Neuronal stem cell (in vitro differentiated cells): Measurements from ENCODE around the gene KCTD13.

Experiments
- DNase-seq: peaks from one replicate; pipeline ENCODE4 v3.0.0-alpha.2; 2013; ENCODE audit warnings: low spot score
- H2AFZ ChIP-seq: one replicate; pipeline ENCODE4 v1.6.1; 2013; ENCODE audit warnings: mild to moderate bottlenecking, low read length, inconsistent platforms
- H2AK5ac ChIP-seq: 2 replicates; pipeline ENCODE4 v1.6.1; 2013; ENCODE audit warnings: low read depth, mild to moderate bottlenecking, inconsistent platforms, low read length, moderate library complexity, mixed read lengths
- H2BK120ac ChIP-seq: 2 replicates; pipeline ENCODE4 v1.6.1; 2013; ENCODE audit warnings: low read depth, mild to moderate bottlenecking, inconsistent platforms, low read length, moderate library complexity, mixed read lengths
- H2BK12ac ChIP-seq: one replicate; pipeline ENCODE4 v1.6.1; 2013; ENCODE audit warnings: low read length, inconsistent platforms
- H2BK15ac ChIP-seq: 2 replicates; pipeline ENCODE4 v1.6.1; 2013; ENCODE audit warnings: mild to moderate bottlenecking, low read length, inconsistent platforms, mixed read lengths
- H2BK5ac ChIP-seq: one replicate; pipeline ENCODE4 v1.6.1; 2013; ENCODE audit warnings: inconsistent platforms, mild to moderate bottlenecking, low read length, moderate library complexity
- H3K14ac ChIP-seq: one replicate; pipeline ENCODE4 v1.6.1; 2013; ENCODE audit warnings: low read length, inconsistent platforms
- H3K18ac ChIP-seq: 2 replicates; pipeline ENCODE4 v1.6.1; 2013; ENCODE audit warnings: low read length, inconsistent platforms
- H3K23ac ChIP-seq: 2 replicates; pipeline ENCODE4 v1.6.1; 2013; ENCODE audit warnings: low read depth, mild to moderate bottlenecking, mixed read lengths, low read length, inconsistent platforms; ENCODE audit not compliant: poor library complexity
- H3K27ac ChIP-seq: replicated peaks from 3 replicates; pipeline ENCODE4 v1.5.1; 2013; ENCODE audit warnings: low read length, inconsistent platforms
- H3K27me3 ChIP-seq, 3 experiments: 2 replicates each; pipeline ENCODE4 v1.6.1; 2013; ENCODE audit warnings: low read length in 3 of 3, mild to moderate bottlenecking in 2 of 3, inconsistent platforms in 1 of 3, low read depth in 1 of 3, mixed read lengths in 1 of 3, moderate library complexity in 1 of 3; ENCODE audit not compliant: control insufficient read depth in 3 of 3, insufficient read depth in 3 of 3
- H3K36me3 ChIP-seq, 2 donors: replicated peaks in 1 of 2; 2 replicates each; pipeline ENCODE4 v1.6.1; 2013; ENCODE audit warnings: low read length in 2 of 2; ENCODE audit not compliant: control insufficient read depth in 2 of 2, insufficient read depth in 2 of 2
- H3K4ac ChIP-seq: 2 replicates; pipeline ENCODE4 v1.6.1; 2013; ENCODE audit warnings: inconsistent platforms, mild to moderate bottlenecking, low read length, moderate library complexity
- H3K4me1 ChIP-seq, 2 donors: 1 replicate in 1 of 2; 2 replicates in 1 of 2; pipeline ENCODE4 v1.6.1; 2013; ENCODE audit warnings: low read length in 2 of 2, low read depth in 1 of 2; ENCODE audit not compliant: control insufficient read depth in 2 of 2, insufficient read depth in 1 of 2
- H3K4me2 ChIP-seq: one replicate; pipeline ENCODE4 v1.6.1; 2013; ENCODE audit warnings: mild to moderate bottlenecking, low read length, inconsistent platforms; ENCODE audit not compliant: insufficient read depth, poor library complexity, severe bottlenecking
- H3K4me3 ChIP-seq, 2 donors: 2 replicates each; pipeline ENCODE4 v1.5.1; 2013; ENCODE audit warnings: low read length in 2 of 2, mild to moderate bottlenecking in 2 of 2, inconsistent platforms in 1 of 2, moderate library complexity in 1 of 2
- H3K79me1 ChIP-seq: one replicate; pipeline ENCODE4 v1.6.1; 2013; ENCODE audit warnings: low read depth, mild to moderate bottlenecking, inconsistent platforms, low read length, moderate library complexity
- H3K9ac ChIP-seq: one replicate; pipeline ENCODE4 v1.6.1; 2013; ENCODE audit warnings: mild to moderate bottlenecking, low read depth, low read length, inconsistent platforms; ENCODE audit not compliant: poor library complexity
- H3K9me3 ChIP-seq, 2 donors: replicated peaks in 1 of 2; 2 replicates each; pipeline versions ENCODE3 to v1.6.1; 2013; ENCODE audit warnings: low read length in 2 of 2, mild to moderate bottlenecking in 2 of 2, inconsistent platforms in 1 of 2, low read depth in 1 of 2, mixed read lengths in 1 of 2, moderate library complexity in 1 of 2; ENCODE audit not compliant: control insufficient read depth in 2 of 2, insufficient read depth in 1 of 2
- H4K8ac ChIP-seq: one replicate; pipeline ENCODE4 v1.6.1; 2013; ENCODE audit warnings: low read depth, mild to moderate bottlenecking, inconsistent platforms, low read length, moderate library complexity
- H4K91ac ChIP-seq: one replicate; pipeline ENCODE4 v1.6.1; 2013; ENCODE audit warnings: low read length, low read depth, mild to moderate bottlenecking, inconsistent platforms; ENCODE audit not compliant: poor library complexity
- whole genome bisulfite sequencing, 2 donors: extraction: QIAGEN DNeasy Blood & Tissue Kit; methylation state at CpG; one replicate each; pipeline ENCODE4 v1.1.7; 2013; ENCODE audit warnings: missing lambda C conversion rate in 2 of 2, mixed read lengths in 1 of 2; ENCODE audit not compliant: insufficient read length in 2 of 2, insufficient replicate concordance in 1 of 2; ENCODE audit errors: extremely low coverage in 2 of 2; 5-methylcytosine and 5-hydroxymethylcytosine counted together

KCTD13 gene

GRCh38 chr16:29913514-29913913 lies 12.5 kb downstream of the KCTD13 start:
- H2BK12ac ChIP-seq, result no peak overlapping the region
- no peak overlapping the region for H2AFZ ChIP-seq
- H2BK5ac ChIP-seq, result peak overlapping the region; percentile 75
- no peak overlapping the region for H3K4ac ChIP-seq
- H3K27me3 ChIP-seq, result no peaks in the 10 kb centered on the region
- peaks cover 0 to 4% of the 10 kb centered on the region in 2 donors for H3K4me1 ChIP-seq
- no peak overlapping the region for H2BK15ac ChIP-seq
- DNase-seq, result no peak
- H3K79me1 ChIP-seq, result peaks cover 1% of the 10 kb centered on the region
- no peaks in the 10 kb centered on the region for H3K9me3 ChIP-seq
- no peak overlapping the region for H2AK5ac ChIP-seq
- H3K27ac ChIP-seq, result no peak overlapping the region
- WGBS, 2 donors, result no CpG with 5 or more reads among the region's 8 CpGs
- H3K23ac ChIP-seq, result no peak overlapping the region
- no peak overlapping the region for H3K4me2 ChIP-seq
- H3K4me3 ChIP-seq, result no peak overlapping the region
- no peak overlapping the region for H2BK120ac ChIP-seq
- no peak overlapping the region for H3K18ac ChIP-seq
- H3K14ac ChIP-seq, result no peak overlapping the region
- peaks cover 3 to 17% of the 10 kb centered on the region in 2 donors for H3K36me3 ChIP-seq
- H4K91ac ChIP-seq, result no peak overlapping the region
- no peak overlapping the region for H4K8ac ChIP-seq
- no peak overlapping the region for H3K9ac ChIP-seq

GRCh38 chr16:29912087-29912486 lies 13.9 kb downstream of the KCTD13 start:
- Histone ChIP-seq H2AFZ (no peak overlapping the region), H2BK5ac (peak overlapping the region; percentile 66), H3K9me3 (no peaks in the 10 kb centered on the region), H3K27ac (no peak overlapping the region), H3K18ac (no peak overlapping the region), H3K79me1 (peaks cover 1% of the 10 kb centered on the region), H3K23ac (no peak overlapping the region), H3K4me2 (no peak overlapping the region), H3K27me3 (no peaks in the 10 kb centered on the region), H4K91ac (no peak overlapping the region), H3K4me1 (peaks cover 0 to 4% of the 10 kb centered on the region in 2 donors), H3K4me3 (no peak overlapping the region), H3K9ac (peak overlapping the region; percentile 44), H3K4ac (no peak overlapping the region), H2BK15ac (no peak overlapping the region), H3K36me3 (peaks cover 3 to 13% of the 10 kb centered on the region in 2 donors), H2AK5ac (no peak overlapping the region), H3K14ac (peak overlapping the region; percentile 56), H2BK120ac (no peak overlapping the region), H2BK12ac (no peak overlapping the region), H4K8ac (no peak overlapping the region)
- DNase-seq, result no peak
- no CpG with 5 or more reads among the region's 11 CpGs for WGBS, 2 donors

- no CpG with 5 or more reads among the region's 15 CpGs for WGBS, 2 donors
These were observed 14.4 kb downstream of the KCTD13 start for GRCh38 chr16:29911676-29912010.

GRCh38 chr16:29910819-29911675 lies 15.0 kb downstream of the KCTD13 start:
- no peak for DNase-seq
- no CpG with 5 or more reads among the region's 20 CpGs for WGBS, 2 donors
- Histone ChIP-seq H3K79me1 (peaks cover 1% of the 10 kb centered on the region), H3K4ac (no peak overlapping the region), H3K4me1 (peaks cover 0 to 4% of the 10 kb centered on the region in 2 donors), H2BK12ac (no peak overlapping the region), H4K8ac (no peak overlapping the region), H3K14ac (no peak overlapping the region), H2AK5ac (no peak overlapping the region), H2BK120ac (no peak overlapping the region), H3K9me3 (no peaks in the 10 kb centered on the region), H3K23ac (no peak overlapping the region), H3K4me3 (no peak overlapping the region), H2BK15ac (no peak overlapping the region), H3K18ac (no peak overlapping the region), H3K27me3 (no peaks in the 10 kb centered on the region), H4K91ac (no peak overlapping the region), H2BK5ac (no peak overlapping the region), H3K36me3 (peaks cover 3 to 11% of the 10 kb centered on the region in 2 donors), H3K27ac (no peak overlapping the region), H3K4me2 (no peak overlapping the region), H2AFZ (no peak overlapping the region), H3K9ac (peak overlapping the region; percentile 44)

More at GRCh38 chr16:29911676-29912010, 14.4 kb downstream of the KCTD13 start:
- DNase-seq, result no peak
- Histone ChIP-seq H3K9me3 (no peaks in the 10 kb centered on the region), H4K91ac (no peak overlapping the region), H2AK5ac (no peak overlapping the region), H3K4me1 (peaks cover 0 to 4% of the 10 kb centered on the region in 2 donors), H4K8ac (no peak overlapping the region), H3K23ac (no peak overlapping the region), H2BK12ac (no peak overlapping the region), H2BK15ac (no peak overlapping the region), H3K4ac (no peak overlapping the region), H3K18ac (no peak overlapping the region), H3K27me3 (no peaks in the 10 kb centered on the region), H3K4me2 (no peak overlapping the region), H3K79me1 (peaks cover 1% of the 10 kb centered on the region), H3K27ac (no peak overlapping the region), H3K9ac (peak overlapping the region; percentile 44), H3K4me3 (no peak overlapping the region), H2BK5ac (no peak overlapping the region), H3K14ac (no peak overlapping the region), H2AFZ (no peak overlapping the region), H2BK120ac (no peak overlapping the region), H3K36me3 (peaks cover 3 to 11% of the 10 kb centered on the region in 2 donors)
